Fibroblast of mammary gland (primary cell): ENCODE data around the gene ZNF157.
"Not testable (repeated sequence)": the region's sequence is repeated elsewhere in the genome, so short reads cannot be mapped to it uniquely, and the experiment has no call there.

Experiments
- DNase-seq: peaks from one replicate; pipeline ENCODE4 v3.0.0-alpha.2; 2010; ENCODE audit warnings: low read depth
- H3K4me3 ChIP-seq: 2 replicates; pipeline ENCODE4 v1.5.1; 2011; ENCODE audit warnings: low read depth, mild to moderate bottlenecking, low read length, moderate library complexity; ENCODE audit not compliant: control insufficient read depth
- TF ChIP-seq, protein P1 (sequence below): conservative IDR thresholded peaks from 2 replicates; pipeline ENCODE4 v1.5.1; 2011; ENCODE audit warnings: low read depth, low read length, inconsistent platforms; ENCODE audit not compliant: control insufficient read depth, insufficient read depth

ZNF157 gene

GRCh38 chrX:47360423-47361179 is 9.8 kb upstream of the ZNF157 start:
- no peak for DNase-seq
- TF ChIP-seq, protein P1, sequence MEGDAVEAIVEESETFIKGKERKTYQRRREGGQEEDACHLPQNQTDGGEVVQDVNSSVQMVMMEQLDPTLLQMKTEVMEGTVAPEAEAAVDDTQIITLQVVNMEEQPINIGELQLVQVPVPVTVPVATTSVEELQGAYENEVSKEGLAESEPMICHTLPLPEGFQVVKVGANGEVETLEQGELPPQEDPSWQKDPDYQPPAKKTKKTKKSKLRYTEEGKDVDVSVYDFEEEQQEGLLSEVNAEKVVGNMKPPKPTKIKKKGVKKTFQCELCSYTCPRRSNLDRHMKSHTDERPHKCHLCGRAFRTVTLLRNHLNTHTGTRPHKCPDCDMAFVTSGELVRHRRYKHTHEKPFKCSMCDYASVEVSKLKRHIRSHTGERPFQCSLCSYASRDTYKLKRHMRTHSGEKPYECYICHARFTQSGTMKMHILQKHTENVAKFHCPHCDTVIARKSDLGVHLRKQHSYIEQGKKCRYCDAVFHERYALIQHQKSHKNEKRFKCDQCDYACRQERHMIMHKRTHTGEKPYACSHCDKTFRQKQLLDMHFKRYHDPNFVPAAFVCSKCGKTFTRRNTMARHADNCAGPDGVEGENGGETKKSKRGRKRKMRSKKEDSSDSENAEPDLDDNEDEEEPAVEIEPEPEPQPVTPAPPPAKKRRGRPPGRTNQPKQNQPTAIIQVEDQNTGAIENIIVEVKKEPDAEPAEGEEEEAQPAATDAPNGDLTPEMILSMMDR: no peak
- H3K4me3 ChIP-seq: no peak overlapping the region

- peak; percentile 94 for DNase-seq
- TF ChIP-seq, protein P1: no peak
- H3K4me3 ChIP-seq: peak overlapping the region; percentile 33
Observed at GRCh38 chrX:47361538-47362511, 8.6 kb upstream of the ZNF157 start.

- H3K4me3 ChIP-seq: peak overlapping the region; percentile 49
- TF ChIP-seq, protein P1: no peak
- DNase-seq: peak; percentile 73
Observed at GRCh38 chrX:47366041-47366722, 4.2 kb upstream of the ZNF157 start.

GRCh38 chrX:47373198-47373597 is 2.8 kb downstream of the ZNF157 start:
- TF ChIP-seq, protein P1: no peak
- DNase-seq: no peak
- H3K4me3 ChIP-seq: no peak overlapping the region

GRCh38 chrX:47380268-47380667 is 9.9 kb downstream of the ZNF157 start:
- peak; percentile 15 for DNase-seq
- H3K4me3 ChIP-seq: no peak overlapping the region
- TF ChIP-seq, protein P1: no peak

- peak; percentile 13 for DNase-seq
- H3K4me3 ChIP-seq: not testable (repeated sequence)
Observed at GRCh38 chrX:47380837-47381236, 10.5 kb downstream of the ZNF157 start.
